ENCODE measurements around the gene LELP1.

LELP1 gene

DNA sequence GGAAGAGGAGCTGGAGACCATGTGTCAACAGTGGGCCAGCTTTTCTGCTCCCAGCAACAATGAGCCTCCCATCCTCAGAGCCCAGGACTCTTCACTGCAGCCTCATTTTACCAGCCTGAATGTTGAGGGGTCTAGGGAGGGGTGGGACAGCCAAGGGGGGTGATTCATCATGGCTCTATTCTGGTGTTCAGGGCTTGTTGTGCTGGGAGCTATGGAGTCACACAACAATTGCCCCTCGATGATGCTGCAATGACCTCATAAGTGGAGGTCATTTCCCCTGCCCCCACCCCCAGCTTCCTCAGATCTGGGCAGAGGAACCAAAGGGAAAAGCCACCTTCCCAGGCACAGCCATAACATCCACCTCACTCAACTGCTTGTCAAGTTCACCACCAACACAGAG lies at the start of gene LELP1:
LELP1 (plus strand) TSS at position 301 of the 400 bp plus-strand sequence. CDS start 1,278 bp downstream, outside the sequence.
- Histone ChIP-seq H3F3A (ENCODE audit: low read depth) (no peaks in the 10 kb centered on the region), H3K79me2 (ENCODE audit: insufficient read depth, low read length) (no peaks in the 10 kb centered on the region), H3K4me3 (ENCODE audit: low read length, poor library complexity, severe bottlenecking) (no peak within 1 kb of the TSS), H3K36me3 (ENCODE audit: insufficient read depth, low read length) (no peaks in the 10 kb centered on the region), H2AFZ (ENCODE audit: low read length) (no peak within 1 kb of the TSS), H3K27me3 (ENCODE audit: insufficient read depth, low read length, poor library complexity, severe bottlenecking) (peaks cover 3% of the 10 kb centered on the region), H3K9me2 (replicated peaks; ENCODE audit: low read depth, low read length) (no peaks in the 10 kb centered on the region), H3K4me1 (ENCODE audit: insufficient read depth, low read length, poor library complexity, severe bottlenecking) (no peaks in the 10 kb centered on the region), H3K9me3 (ENCODE audit: insufficient read depth, low read depth, low read length) (no peaks in the 10 kb centered on the region), H3K9ac (ENCODE audit: low read depth, low read length, poor library complexity, severe bottlenecking) (no peak within 1 kb of the TSS), H3K4me2 (ENCODE audit: low read depth, low read length, poor library complexity, severe bottlenecking) (no peak within 1 kb of the TSS), H4K20me1 (ENCODE audit: insufficient read depth, low read length, poor library complexity, severe bottlenecking) (no peaks in the 10 kb centered on the region)
- TF ChIP-seq, protein P1, sequence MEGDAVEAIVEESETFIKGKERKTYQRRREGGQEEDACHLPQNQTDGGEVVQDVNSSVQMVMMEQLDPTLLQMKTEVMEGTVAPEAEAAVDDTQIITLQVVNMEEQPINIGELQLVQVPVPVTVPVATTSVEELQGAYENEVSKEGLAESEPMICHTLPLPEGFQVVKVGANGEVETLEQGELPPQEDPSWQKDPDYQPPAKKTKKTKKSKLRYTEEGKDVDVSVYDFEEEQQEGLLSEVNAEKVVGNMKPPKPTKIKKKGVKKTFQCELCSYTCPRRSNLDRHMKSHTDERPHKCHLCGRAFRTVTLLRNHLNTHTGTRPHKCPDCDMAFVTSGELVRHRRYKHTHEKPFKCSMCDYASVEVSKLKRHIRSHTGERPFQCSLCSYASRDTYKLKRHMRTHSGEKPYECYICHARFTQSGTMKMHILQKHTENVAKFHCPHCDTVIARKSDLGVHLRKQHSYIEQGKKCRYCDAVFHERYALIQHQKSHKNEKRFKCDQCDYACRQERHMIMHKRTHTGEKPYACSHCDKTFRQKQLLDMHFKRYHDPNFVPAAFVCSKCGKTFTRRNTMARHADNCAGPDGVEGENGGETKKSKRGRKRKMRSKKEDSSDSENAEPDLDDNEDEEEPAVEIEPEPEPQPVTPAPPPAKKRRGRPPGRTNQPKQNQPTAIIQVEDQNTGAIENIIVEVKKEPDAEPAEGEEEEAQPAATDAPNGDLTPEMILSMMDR (conservative IDR thresholded peaks at IDR 0.05; ENCODE audit: low read length): no peak
- no peak for TF ChIP-seq EZH2phosphoT487 (IDR thresholded peaks at IDR 0.05; ENCODE audit: borderline replicate concordance)

DNA sequence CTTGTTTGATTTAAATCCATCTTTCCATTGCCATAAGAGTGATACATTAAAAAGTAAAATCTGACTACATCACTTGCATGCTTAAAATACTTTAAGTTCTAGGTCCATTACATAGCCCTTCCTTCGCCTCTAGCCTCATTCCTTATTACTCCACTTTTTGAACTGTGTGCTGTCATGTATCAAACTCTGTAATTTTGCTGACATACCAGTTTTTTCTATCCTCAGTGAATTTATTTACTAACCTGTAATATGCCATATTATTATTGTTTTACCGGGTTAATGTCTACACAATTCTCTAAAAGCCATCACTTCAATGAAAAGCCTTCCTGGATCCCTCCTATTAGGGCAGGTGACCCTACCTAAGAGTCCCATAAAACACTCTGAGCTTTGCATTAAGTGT lies 47.7 kb upstream of the LELP1 start:
- Histone ChIP-seq H3K27me3 (ENCODE audit: insufficient read depth, low read length, poor library complexity, severe bottlenecking) (no peaks in the 10 kb centered on the region), H3K9me3 (ENCODE audit: insufficient read depth, low read depth, low read length) (no peaks in the 10 kb centered on the region; the same call in 1 of the 2 replicates), H3K4me1 (ENCODE audit: insufficient read depth, low read length, poor library complexity, severe bottlenecking) (no peaks in the 10 kb centered on the region), H3K9me2 (replicated peaks; ENCODE audit: low read depth, low read length) (no peaks in the 10 kb centered on the region), H3K9ac (ENCODE audit: low read depth, low read length, poor library complexity, severe bottlenecking) (no peak overlapping the region), H3K4me2 (ENCODE audit: low read depth, low read length, poor library complexity, severe bottlenecking) (no peak overlapping the region), H3K4me3 (ENCODE audit: low read length, poor library complexity, severe bottlenecking) (no peak overlapping the region), H3F3A (ENCODE audit: low read depth) (no peaks in the 10 kb centered on the region), H3K36me3 (ENCODE audit: insufficient read depth, low read length) (no peaks in the 10 kb centered on the region), H3K79me2 (ENCODE audit: insufficient read depth, low read length) (no peaks in the 10 kb centered on the region), H4K20me1 (ENCODE audit: insufficient read depth, low read length, poor library complexity, severe bottlenecking) (no peaks in the 10 kb centered on the region), H2AFZ (ENCODE audit: low read length) (no peak overlapping the region)
- TF ChIP-seq, protein P1 (conservative IDR thresholded peaks at IDR 0.05; ENCODE audit: low read length): no peak
- no peak for TF ChIP-seq EZH2phosphoT487 (IDR thresholded peaks at IDR 0.05; ENCODE audit: borderline replicate concordance)

DNA sequence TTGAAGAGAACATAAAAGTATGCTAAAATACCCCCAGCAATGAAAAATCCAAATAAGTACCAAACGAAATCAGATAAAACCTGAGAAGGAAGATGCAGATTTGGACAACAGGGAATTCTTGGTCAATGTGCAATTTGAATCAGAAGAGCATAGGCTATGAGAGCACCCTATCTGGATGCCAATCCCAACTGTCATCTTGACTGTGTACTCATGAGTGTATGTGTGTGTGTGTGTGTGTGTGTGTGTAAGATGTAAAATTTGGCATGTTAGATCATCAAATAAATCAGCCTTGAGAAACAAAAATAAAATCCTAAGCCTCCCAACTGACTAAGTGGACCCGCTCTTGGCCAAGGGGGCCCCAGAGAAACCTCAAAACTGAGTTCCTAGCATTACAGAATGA lies 34.5 kb upstream of the LELP1 start:
- no peaks in the 10 kb centered on the region for H3K9me2 ChIP-seq (replicated peaks; ENCODE audit: low read depth, low read length)
- H3K4me2 ChIP-seq (ENCODE audit: low read depth, low read length, poor library complexity, severe bottlenecking): no peak overlapping the region
- H3K4me3 ChIP-seq (ENCODE audit: low read length, poor library complexity, severe bottlenecking): no peak overlapping the region
- no peaks in the 10 kb centered on the region for H3K4me1 ChIP-seq (ENCODE audit: insufficient read depth, low read length, poor library complexity, severe bottlenecking)
- no peak overlapping the region for H3K9ac ChIP-seq (ENCODE audit: low read depth, low read length, poor library complexity, severe bottlenecking)
- no peak for TF ChIP-seq EZH2phosphoT487 (IDR thresholded peaks at IDR 0.05; ENCODE audit: borderline replicate concordance)
- TF ChIP-seq, protein P1 (conservative IDR thresholded peaks at IDR 0.05; ENCODE audit: low read length): no peak
- no peaks in the 10 kb centered on the region for H3K27me3 ChIP-seq (ENCODE audit: insufficient read depth, low read length, poor library complexity, severe bottlenecking)
- H3K36me3 ChIP-seq (ENCODE audit: insufficient read depth, low read length): no peaks in the 10 kb centered on the region
- H3F3A ChIP-seq (ENCODE audit: low read depth): no peaks in the 10 kb centered on the region
- H4K20me1 ChIP-seq (ENCODE audit: insufficient read depth, low read length, poor library complexity, severe bottlenecking): no peaks in the 10 kb centered on the region
- H3K79me2 ChIP-seq (ENCODE audit: insufficient read depth, low read length): no peaks in the 10 kb centered on the region
- H3K9me3 ChIP-seq (ENCODE audit: insufficient read depth, low read depth, low read length): no peaks in the 10 kb centered on the region
- no peak overlapping the region for H2AFZ ChIP-seq (ENCODE audit: low read length)

All from Loucy (cell line).